HFFc6 (cell line): Measurements from ENCODE around the gene UBE2QL1. TPM values are rescaled to one million over a fixed set of nuclear protein-coding genes. Genes with fewer than 3 reads are reported as not detected.

Source experiments
- DNase-seq: peaks from one replicate; pipeline ENCODE4 v3.0.0-alpha.2; 2018
- H3K27ac Mint-ChIP-seq: 2 replicates; pipeline ENCODE4 v1.8.0; 2020; ENCODE audit warnings: mild to moderate bottlenecking, mixed read lengths
- H3K27me3 Mint-ChIP-seq: 2 replicates; pipeline ENCODE4 v1.8.0; 2021; ENCODE audit warnings: mild to moderate bottlenecking, moderate library complexity, mixed read lengths; ENCODE audit not compliant: insufficient read depth
- H3K36me3 Mint-ChIP-seq: 2 replicates; pipeline ENCODE4 v1.8.0; 2021; ENCODE audit warnings: low read depth, mixed read lengths
- H3K4me1 Mint-ChIP-seq: 2 replicates; pipeline ENCODE4 v1.8.0; 2020; ENCODE audit warnings: low read depth, mixed read lengths
- H3K4me3 Mint-ChIP-seq: 2 replicates; pipeline ENCODE4 v1.8.0; 2020; ENCODE audit warnings: mild to moderate bottlenecking, moderate library complexity, mixed read lengths
- H3K9me3 Mint-ChIP-seq: 2 replicates; pipeline ENCODE4 v1.8.0; 2020; ENCODE audit warnings: mild to moderate bottlenecking, mixed read lengths
- total RNA-seq, 6 experiments: library from RNA; stranded (reverse); fragmentation: NEBNext Ultra II Directional; extraction: Animal tissue kit (Norgen Biotek cat#: 25700); gene quantifications; 2 replicates in 1 of 6; 3 replicates in 5 of 6; pipeline ENCODE4 v1.2.3, GENCODE V29; 2021
- TF ChIP-seq, protein P1 (sequence below): fragments of 200-600 bp; sonication (generic); IDR thresholded peaks from 2 replicates; pipeline ENCODE4 v1.5.0; 2021; ENCODE audit warnings: antibody characterized with exemption, mild to moderate bottlenecking

Gene UBE2QL1
- total RNA-seq, 6 experiments from 2014 or later = not detected

- Mint-ChIP-seq H3K27ac (no peak overlapping the region), H3K4me1 (no peaks in the 10 kb centered on the region), H3K27me3 (peaks cover 7% of the 10 kb centered on the region), H3K4me3 (no peak overlapping the region), H3K9me3 (peaks cover 7% of the 10 kb centered on the region; the same call in 1 of the 2 replicates), H3K36me3 (no peaks in the 10 kb centered on the region)
- TF ChIP-seq, protein P1, sequence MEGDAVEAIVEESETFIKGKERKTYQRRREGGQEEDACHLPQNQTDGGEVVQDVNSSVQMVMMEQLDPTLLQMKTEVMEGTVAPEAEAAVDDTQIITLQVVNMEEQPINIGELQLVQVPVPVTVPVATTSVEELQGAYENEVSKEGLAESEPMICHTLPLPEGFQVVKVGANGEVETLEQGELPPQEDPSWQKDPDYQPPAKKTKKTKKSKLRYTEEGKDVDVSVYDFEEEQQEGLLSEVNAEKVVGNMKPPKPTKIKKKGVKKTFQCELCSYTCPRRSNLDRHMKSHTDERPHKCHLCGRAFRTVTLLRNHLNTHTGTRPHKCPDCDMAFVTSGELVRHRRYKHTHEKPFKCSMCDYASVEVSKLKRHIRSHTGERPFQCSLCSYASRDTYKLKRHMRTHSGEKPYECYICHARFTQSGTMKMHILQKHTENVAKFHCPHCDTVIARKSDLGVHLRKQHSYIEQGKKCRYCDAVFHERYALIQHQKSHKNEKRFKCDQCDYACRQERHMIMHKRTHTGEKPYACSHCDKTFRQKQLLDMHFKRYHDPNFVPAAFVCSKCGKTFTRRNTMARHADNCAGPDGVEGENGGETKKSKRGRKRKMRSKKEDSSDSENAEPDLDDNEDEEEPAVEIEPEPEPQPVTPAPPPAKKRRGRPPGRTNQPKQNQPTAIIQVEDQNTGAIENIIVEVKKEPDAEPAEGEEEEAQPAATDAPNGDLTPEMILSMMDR = no peak
- no peak for DNase-seq
These were observed 24.6 kb downstream of the UBE2QL1 start for GRCh38 chr5:6473284-6473683.

DNA sequence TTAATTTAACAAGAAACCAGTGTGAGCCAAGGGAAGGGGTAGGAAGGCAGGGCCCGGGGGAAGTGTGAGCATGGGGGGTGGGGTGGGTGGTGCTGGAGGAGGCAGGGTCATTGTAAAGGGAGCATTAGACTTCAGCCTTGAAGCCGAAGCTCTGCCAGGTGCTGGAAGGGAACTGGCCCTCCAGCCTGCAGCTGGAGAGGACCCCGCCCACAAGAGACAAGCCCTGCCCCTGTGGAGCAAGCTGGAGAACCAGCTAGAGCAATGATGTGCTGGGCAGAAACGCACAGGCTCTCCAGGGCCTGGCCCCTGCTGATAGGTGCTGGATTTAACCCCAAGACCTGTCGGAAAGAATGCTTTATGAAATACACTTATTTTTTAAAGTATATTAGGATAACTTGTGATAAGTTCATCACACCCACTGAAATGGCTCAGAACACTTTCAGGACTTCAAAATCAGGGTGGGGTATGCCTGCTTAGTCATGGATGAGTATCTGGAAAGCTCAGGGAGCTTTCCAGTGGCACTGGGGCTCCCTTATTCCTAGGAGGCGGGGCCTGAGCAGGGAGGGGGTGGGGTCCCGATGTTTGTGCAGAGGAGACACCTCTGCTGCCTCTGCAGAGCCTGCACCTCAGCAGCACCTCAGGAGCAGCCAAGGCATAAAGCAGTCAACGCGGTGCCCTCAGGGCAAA lies 27.1 kb downstream of the UBE2QL1 start:
- Mint-ChIP-seq H3K4me3 (no peak overlapping the region), H3K36me3 (no peaks in the 10 kb centered on the region), H3K27ac (no peak overlapping the region), H3K9me3 (peaks cover 7% of the 10 kb centered on the region; the same call in 1 of the 2 replicates), H3K4me1 (no peaks in the 10 kb centered on the region), H3K27me3 (peaks cover 13% of the 10 kb centered on the region)
- TF ChIP-seq, protein P1 = no peak
- no peak for DNase-seq

DNA sequence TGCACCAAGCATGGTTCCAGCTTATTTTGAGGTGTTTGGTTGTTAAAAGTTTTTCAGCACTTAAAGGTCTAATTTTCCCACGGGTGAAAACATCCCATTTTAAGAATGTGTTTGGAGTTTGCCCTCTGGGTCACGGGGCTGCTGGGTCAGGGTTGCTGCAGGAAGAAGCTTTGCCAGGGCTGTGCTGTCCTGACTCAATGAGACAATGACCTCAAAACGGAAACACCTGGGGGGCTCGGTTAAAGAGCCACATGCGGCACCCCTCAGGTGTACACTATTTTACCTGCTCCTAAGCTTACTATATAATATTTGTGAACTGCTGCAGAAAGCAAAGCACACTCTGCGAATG lies 27.6 kb downstream of the UBE2QL1 start:
- H3K4me1 Mint-ChIP-seq = no peaks in the 10 kb centered on the region
- DNase-seq = no peak
- peaks cover 2% of the 10 kb centered on the region; the same call in 1 of the 2 replicates for H3K9me3 Mint-ChIP-seq
- H3K27ac Mint-ChIP-seq = no peak overlapping the region
- H3K27me3 Mint-ChIP-seq = peaks cover 13% of the 10 kb centered on the region
- TF ChIP-seq, protein P1 = no peak
- H3K4me3 Mint-ChIP-seq = no peak overlapping the region
- H3K36me3 Mint-ChIP-seq = no peaks in the 10 kb centered on the region

DNA sequence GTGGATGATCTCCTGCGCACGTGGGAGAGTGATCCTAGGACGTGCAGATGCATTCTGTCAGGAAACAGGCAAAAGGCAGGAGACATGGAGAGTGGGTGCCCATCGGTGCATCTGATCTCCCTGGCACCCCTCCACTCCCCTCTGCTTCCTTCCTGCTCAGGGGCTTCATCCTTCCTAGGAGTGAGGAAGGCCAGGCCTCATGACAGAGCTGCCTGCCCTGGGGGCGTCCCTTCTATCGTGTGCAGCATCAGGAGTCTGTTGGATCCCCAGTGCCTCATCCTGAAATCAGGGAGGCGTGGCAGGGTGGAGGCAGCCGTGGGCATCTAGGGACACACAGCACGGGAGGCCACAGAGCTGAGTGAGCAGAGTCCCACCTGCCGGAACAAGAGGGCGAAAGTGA lies 30.1 kb downstream of the UBE2QL1 start:
- Mint-ChIP-seq H3K27me3 (peaks cover 9% of the 10 kb centered on the region), H3K27ac (no peak overlapping the region), H3K4me3 (no peak overlapping the region), H3K9me3 (no peaks in the 10 kb centered on the region), H3K4me1 (no peaks in the 10 kb centered on the region), H3K36me3 (no peaks in the 10 kb centered on the region)
- DNase-seq = no peak
- TF ChIP-seq, protein P1 = no peak

- DNase-seq = no peak
- no peaks in the 10 kb centered on the region for H3K4me1 Mint-ChIP-seq
- H3K4me3 Mint-ChIP-seq = no peak overlapping the region
- H3K27me3 Mint-ChIP-seq = peaks cover 9% of the 10 kb centered on the region
- TF ChIP-seq, protein P1 = no peak
- H3K36me3 Mint-ChIP-seq = no peaks in the 10 kb centered on the region
- no peaks in the 10 kb centered on the region for H3K9me3 Mint-ChIP-seq
- no peak overlapping the region for H3K27ac Mint-ChIP-seq
These were observed 31.7 kb downstream of the UBE2QL1 start for GRCh38 chr5:6480133-6481051.
